HCT116 (cell line): ENCODE results near the gene PLGRKT. TPM values are rescaled to one million over a fixed set of nuclear protein-coding genes. Genes with fewer than 3 reads are reported as not detected.

Experiments used
- ATAC-seq: fragments of 200-7000 bp; cut with Tn5 transposase; 2 replicates; pipeline ENCODE4 v1.9.1; 2020; ENCODE audit warnings: mild to moderate bottlenecking, moderate library complexity
- BruUV-seq: library from RNA; stranded (reverse); fragments of 400-500 nt; replicated peaks from 2 replicates; lab custom pipeline; 2021; lab: Mats Ljungman, UMichigan
- CTCF ChIA-PET: fragments of 300-600 bp; sonication (Branson Sonifier 250); formaldehyde crosslinking; loops from one replicate; lab custom pipeline; 2021; ENCODE audit warnings: antibody characterized with exemption; lab: Charles Lee
- POLR2A ChIA-PET: fragments of 300-600, 350-600 bp; sonication (Branson Sonifier 250); formaldehyde crosslinking; loops from one replicate; lab custom pipeline; 2021; ENCODE audit warnings: antibody characterized with exemption; lab: Charles Lee
- RAD21 ChIA-PET, 2 experiments: fragments of 300-600 bp; sonication (Branson Sonifier 250); formaldehyde crosslinking; loops; one replicate each; lab custom pipeline; 2023; ENCODE audit warnings: low total read pairs in 2 of 2; ENCODE audit not compliant: uncharacterized antibody in 2 of 2, unreplicated experiment in 2 of 2, low non-redundant PET in 1 of 2; lab: Charles Lee
- DNase-seq: peaks from one replicate; pipeline ENCODE4 v3.0.0-alpha.2; 2010; ENCODE audit warnings: low read depth, low spot score
- H2AFZ ChIP-seq: fragments of 200-600 bp; shearing (Covaris generic), sonication (generic); 2 replicates; pipeline ENCODE4 v1.6.1; 2017; ENCODE audit warnings: low read depth, mixed run types, mixed read lengths, antibody characterized with exemption, low read length; ENCODE audit not compliant: poor library complexity, severe bottlenecking
- H3K27ac ChIP-seq: 2 replicates; pipeline ENCODE4 v1.5.1; 2012; ENCODE audit warnings: low read depth, low read length
- H3K27me3 ChIP-seq: fragments of 200-600 bp; sonication (generic); 2 replicates; pipeline ENCODE4 v1.6.1; 2016; ENCODE audit warnings: mixed run types, low read length, mixed read lengths; ENCODE audit not compliant: insufficient read depth
- H3K36me3 ChIP-seq, 2 experiments: fragments of 200-500 bp in 1 of 2; fragments of 200-600 bp in 1 of 2; sonication (Bioruptor generic) in 1 of 2; sonication (generic) in 1 of 2; 2 replicates each; pipeline versions ENCODE4 v1.5.1 to v1.6.1; 2014 to 2016; ENCODE audit warnings: low read length in 2 of 2, inconsistent platforms in 1 of 2, mixed read lengths in 1 of 2, mixed run types in 1 of 2; ENCODE audit not compliant: insufficient read depth in 2 of 2, control insufficient read depth in 1 of 2
- H3K4me1 ChIP-seq, 2 experiments: fragments of 200-600 bp in 1 of 2; sonication (generic) in 1 of 2; 2 replicates each; pipeline versions ENCODE4 v1.5.1 to v1.6.1; 2012 to 2017; ENCODE audit warnings: low read length in 2 of 2, inconsistent platforms in 1 of 2, mild to moderate bottlenecking in 1 of 2, mixed read lengths in 1 of 2, mixed run types in 1 of 2, moderate library complexity in 1 of 2; ENCODE audit not compliant: insufficient read depth in 2 of 2, control insufficient read depth in 1 of 2
- H3K4me2 ChIP-seq: fragments of 200-600 bp; sonication (generic); 2 replicates; pipeline ENCODE4 v1.6.1; 2017; ENCODE audit warnings: mixed run types, low read length, mixed read lengths
- H3K4me3 ChIP-seq, 2 experiments: fragments of 200-600 bp in 1 of 2; sonication (generic) in 1 of 2; replicated peaks in 1 of 2; 2 replicates each; pipeline ENCODE4 v1.5.1; 2011 to 2016; ENCODE audit warnings: low read length in 2 of 2, control low read depth in 1 of 2, low read depth in 1 of 2, mild to moderate bottlenecking in 1 of 2, mixed read lengths in 1 of 2, mixed run types in 1 of 2
- H3K79me2 ChIP-seq: fragments of 200-600 bp; sonication (generic); 2 replicates; pipeline ENCODE4 v1.6.1; 2017; ENCODE audit warnings: mild to moderate bottlenecking, mixed run types, low read length, moderate library complexity, mixed read lengths; ENCODE audit not compliant: insufficient read depth
- H3K9ac ChIP-seq: fragments of 200-600 bp; sonication (generic); 2 replicates; pipeline ENCODE4 v1.6.1; 2016; ENCODE audit warnings: low read length, mixed read lengths
- H3K9me2 ChIP-seq: fragments of 200-600 bp; sonication (generic), shearing (Covaris generic); 2 replicates; pipeline ENCODE4 v1.6.1; 2017; ENCODE audit warnings: mixed run types, mild to moderate bottlenecking, moderate library complexity; ENCODE audit not compliant: insufficient read depth
- H3K9me3 ChIP-seq, 2 experiments: fragments of 200-500 bp in 1 of 2; fragments of 200-600 bp in 1 of 2; sonication (Bioruptor generic) in 1 of 2; sonication (generic) in 1 of 2; 2 replicates each; pipeline ENCODE4 v1.6.1; 2014 to 2017; ENCODE audit warnings: low read length in 2 of 2, mixed read lengths in 2 of 2, inconsistent platforms in 1 of 2, low read depth in 1 of 2, mild to moderate bottlenecking in 1 of 2, mixed run types in 1 of 2, moderate library complexity in 1 of 2; ENCODE audit not compliant: control insufficient read depth in 1 of 2, insufficient read depth in 1 of 2
- H4K20me1 ChIP-seq: fragments of 200-600 bp; sonication (generic), shearing (Covaris generic); 2 replicates; pipeline ENCODE4 v1.6.1; 2017; ENCODE audit warnings: mixed run types, mild to moderate bottlenecking, moderate library complexity; ENCODE audit not compliant: insufficient read depth
- ATF3 ChIP-seq: IDR thresholded peaks from 2 replicates; pipeline ENCODE4 v1.6.1; 2012
- CBX3 ChIP-seq: IDR thresholded peaks from 2 replicates; pipeline ENCODE4 v1.6.1; 2012; ENCODE audit warnings: low read depth
- CEBPB ChIP-seq: IDR thresholded peaks from 2 replicates; pipeline ENCODE4 v1.6.1; 2012; ENCODE audit warnings: low read depth
- EGR1 ChIP-seq: IDR thresholded peaks from 2 replicates; pipeline ENCODE4 v1.6.1; 2012; ENCODE audit warnings: low read depth
- EZH2phosphoT487 ChIP-seq: fragments of 200-600 bp; IDR thresholded peaks from 2 replicates; pipeline ENCODE4 v1.6.1; 2018; ENCODE audit warnings: antibody characterized with exemption, borderline replicate concordance
- RAD21 ChIP-seq: IDR thresholded peaks from 2 replicates; pipeline ENCODE4 v1.6.1; 2012; ENCODE audit warnings: low read depth, mild to moderate bottlenecking
- REST ChIP-seq: IDR thresholded peaks from 2 replicates; pipeline ENCODE4 v1.6.1; 2012; ENCODE audit warnings: low read depth
- SIN3A ChIP-seq: IDR thresholded peaks from 2 replicates; pipeline ENCODE4 v1.6.1; 2012; ENCODE audit warnings: low read depth
- SRF ChIP-seq: IDR thresholded peaks from 2 replicates; pipeline ENCODE4 v1.6.1; 2012; ENCODE audit warnings: low read depth
- TCF7L2 ChIP-seq: IDR thresholded peaks from 2 replicates; pipeline ENCODE4 v1.7.0; 2011; ENCODE audit warnings: borderline replicate concordance, inconsistent platforms; ENCODE audit not compliant: insufficient read depth, insufficient read length; ENCODE audit errors: extremely low read depth
- YY1 ChIP-seq: IDR thresholded peaks from 2 replicates; pipeline ENCODE4 v1.6.1; 2011; ENCODE audit warnings: low read length, low read depth, moderate library complexity, mild to moderate bottlenecking; ENCODE audit not compliant: insufficient replicate concordance; ENCODE audit errors: extremely low read depth
- ZBTB33 ChIP-seq: IDR thresholded peaks from 2 replicates; pipeline ENCODE4 v1.6.1; 2011; ENCODE audit warnings: mild to moderate bottlenecking, low read length, moderate library complexity; ENCODE audit not compliant: insufficient replicate concordance; ENCODE audit errors: extremely low read depth
- ZNF274 ChIP-seq: fragments of 200-500 bp; sonication (Bioruptor generic); IDR thresholded peaks from 2 replicates; pipeline ENCODE4 v1.6.1; 2014; ENCODE audit warnings: mild to moderate bottlenecking, low read depth, low read length, inconsistent platforms
- intact Hi-C: fragments of 100-400 bp; cut with micrococcal nuclease; formaldehyde crosslinking; loops from 2 replicates; pipeline ENCODE4 v1.10.0; 2022
- total RNA-seq: library from RNA; stranded (reverse); gene quantifications from one replicate; pipeline ENCODE4 v1.2.1, GENCODE V29; 2021; ENCODE audit not compliant: unreplicated experiment

PLGRKT gene
- total RNA-seq, 1 experiment from 2014 or later = 23.8 TPM

- Histone ChIP-seq H3K4me2 (no peak overlapping the region), H2AFZ (no peak overlapping the region), H3K4me3 (no peak overlapping the region), H3K36me3 (no peaks in the 10 kb centered on the region), H3K9ac (no peak overlapping the region), H3K4me1 (no peaks in the 10 kb centered on the region), H3K9me3 (no peaks in the 10 kb centered on the region), H3K27me3 (no peaks in the 10 kb centered on the region), H4K20me1 (no peaks in the 10 kb centered on the region), H3K9me2 (no peaks in the 10 kb centered on the region), H3K27ac (no peak overlapping the region), H3K79me2 (no peaks in the 10 kb centered on the region)
- RAD21 ChIA-PET = no interaction called here
- TF ChIP-seq TCF7L2 = no peak
- TF ChIP-seq SIN3A = no peak
- TF ChIP-seq YY1 = no peak
- TF ChIP-seq ZNF274 = no peak
- TF ChIP-seq EZH2phosphoT487 = no peak
- TF ChIP-seq RAD21 = no peak
- TF ChIP-seq SRF = no peak
- TF ChIP-seq EGR1 = no peak
- no peak for TF ChIP-seq CEBPB
- no peak for TF ChIP-seq CBX3
- TF ChIP-seq ZBTB33 = no peak
- TF ChIP-seq REST = no peak
- TF ChIP-seq ATF3 = no peak
- intact Hi-C loops = no loop called here
- no TSS peak for BruUV-seq
- POLR2A ChIA-PET = no interaction called here
- ATAC-seq = no peak
- CTCF ChIA-PET = no interaction called here
- no peak for DNase-seq
Measured at GRCh38 chr9:5382479-5382878, 55.2 kb downstream of the PLGRKT start.
